ENCODE results near the gene ABCA2. TPM values are rescaled to one million over a fixed set of nuclear protein-coding genes. Genes with fewer than 3 reads are reported as not detected.

The ABCA2 gene
- total and polyA plus RNA-seq, 9 of the 15 experiments (the other 6 are each of a cell fraction or from before 2014, with no cell fraction given) = 0.69 to 16.3 (median 6.1) TPM; not detected in 2

DNA sequence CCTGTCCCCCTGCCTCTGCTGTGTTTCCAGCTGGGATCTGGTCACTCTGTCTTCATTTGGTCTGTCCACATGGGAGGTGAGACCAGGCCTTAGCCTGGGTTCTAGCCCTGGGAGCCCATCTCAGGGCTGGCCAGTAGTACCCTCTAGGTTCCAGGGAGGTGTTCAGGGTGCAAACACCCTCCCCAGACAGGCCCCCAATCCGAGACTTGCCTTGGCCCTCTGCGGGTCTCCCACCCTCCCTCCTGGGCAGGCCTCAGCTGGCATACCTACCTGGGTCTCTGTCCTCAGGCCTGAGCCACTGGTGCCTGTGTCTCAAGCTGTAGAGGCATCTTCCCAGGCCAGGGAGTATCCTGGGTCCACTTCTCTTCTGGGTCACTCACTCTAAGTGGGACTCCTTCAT lies 43.2 kb upstream of the ABCA2 start:
- WGBS (ENCODE audit: insufficient coverage, low coverage, missing lambda C conversion rate) = 76% methylated on average over 2 of the region's 2 CpGs
- TF ChIP-seq ZFX (CRISPR knock-in tag; IDR thresholded peaks at IDR 0.05) = peak; percentile 9
- peak; percentile 70; the same call in 1 of the 2 replicates for TF ChIP-seq KAT7 (CRISPR knock-in tag; IDR thresholded peaks at IDR 0.05; ENCODE audit: borderline replicate concordance)
- TF ChIP-seq TCF15 (CRISPR knock-in tag; IDR thresholded peaks at IDR 0.05) = no peak
- no peak for TF ChIP-seq ZKSCAN8 (CRISPR knock-in tag; IDR thresholded peaks at IDR 0.05)
- peak; percentile 47; the same call in 1 of the 2 replicates for TF ChIP-seq ZNF57 (CRISPR knock-in tag; IDR thresholded peaks at IDR 0.05)
- H4K20me1 ChIP-seq (replicated peaks; ENCODE audit: control insufficient read depth, insufficient read depth, low read length) = peaks cover 14% of the 10 kb centered on the region
- intact Hi-C loops (cut with micrococcal nuclease) (no loop called here), in situ Hi-C loops (cut with MboI) (no loop called here)
- BruUV-seq (replicated peaks) = no TSS peak
- DNase-seq (ENCODE audit: extremely low read depth in 1 of 4, low spot score in 3 of 4) (no peak), FAIRE-seq (no peak), ATAC-seq (no peak)
- H3K36me3 ChIP-seq (ENCODE audit: control insufficient read depth, insufficient read depth, low read length) = peaks cover 12% of the 10 kb centered on the region; the same call in 1 of the 3 replicates
- peak overlapping the region; percentile 73 for H2AFZ ChIP-seq (ENCODE audit: low read depth, low read length)
- H3K27ac ChIP-seq (ENCODE audit: extremely low read depth, low read depth, low read length) = peak overlapping the region; percentile 88
- peaks cover 42 to 69% of the 10 kb centered on the region in 2 experiments for H3K4me1 ChIP-seq (replicated peaks in 1 of 2; ENCODE audit: control insufficient read depth in 2 of 2, insufficient read depth in 2 of 2, low read length in 2 of 2)
- H3K79me2 ChIP-seq (ENCODE audit: control insufficient read depth, insufficient read depth, low read length) = peaks cover 39% of the 10 kb centered on the region
- peak overlapping the region; percentile 86 to 91 for H3K9ac ChIP-seq (ENCODE audit: insufficient read depth in 1 of 2, low read depth in 2 of 2, low read length in 2 of 2)
- peak overlapping the region; percentile 65 for H3K4me3 ChIP-seq
- H3K4me2 ChIP-seq (ENCODE audit: insufficient read depth, low read length) = peak overlapping the region; percentile 91
- no peaks in the 10 kb centered on the region for H3K27me3 ChIP-seq (ENCODE audit: control insufficient read depth in 2 of 2, insufficient read depth in 2 of 2, low read length in 2 of 2)
- ChIA-PET CTCF (ENCODE audit: low intra/inter-chr PET ratio) (no interaction called here), POLR2A (interaction anchor here (0.6 to 2.5 kb wide), 6 partner anchors 12 to 204 kb away, joined by 3 to 14 read pairs (median 3); partner anchors contain the start of gene MAN1B1)
- no peaks in the 10 kb centered on the region for H3K9me3 ChIP-seq (replicated peaks; ENCODE audit: control insufficient read depth, insufficient read depth, low read depth, low read length)
- peaks cover 8% of the 10 kb centered on the region for H3K9me1 ChIP-seq (ENCODE audit: control insufficient read depth, insufficient read depth, low read length)
